Fibroblast of lung (primary cell): ENCODE data around the gene ADGRV1.

Experiments used
- EZH2 ChIP-seq: IDR thresholded peaks from 2 replicates; pipeline ENCODE4 v1.5.1; 2012; ENCODE audit warnings: low read length, control low read depth, mild to moderate bottlenecking; ENCODE audit errors: missing control alignments
- TF ChIP-seq, protein P1 (sequence below), 2 donors: IDR thresholded peaks in 1 of 2; conservative IDR thresholded peaks in 1 of 2; 1 replicate in 1 of 2; 2 replicates in 1 of 2; pipeline ENCODE4 v1.5.1; 2011 to 2012; ENCODE audit warnings: low read length in 2 of 2, control low read depth in 1 of 2, inconsistent platforms in 1 of 2, low read depth in 1 of 2, mild to moderate bottlenecking in 1 of 2

DNA sequence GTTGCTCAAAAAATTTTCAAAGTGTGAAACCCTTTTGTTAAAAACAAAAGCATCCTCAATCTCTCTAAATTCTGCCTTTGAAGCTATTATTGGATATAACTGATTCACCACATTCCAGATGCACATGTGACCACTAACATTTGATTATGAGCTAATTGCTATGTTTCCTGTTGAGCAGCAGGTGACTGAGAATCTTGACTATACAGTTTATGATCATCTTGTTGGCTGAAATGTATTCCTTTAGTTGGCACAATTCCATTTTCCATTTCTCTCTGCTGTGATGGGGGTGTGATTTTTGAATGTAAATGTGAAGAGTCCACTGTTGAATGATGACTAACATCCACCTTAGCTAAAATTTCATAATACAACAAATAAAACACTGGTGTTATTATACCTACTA lies 39.9 kb upstream of the ADGRV1 start:
- TF ChIP-seq, protein P1, sequence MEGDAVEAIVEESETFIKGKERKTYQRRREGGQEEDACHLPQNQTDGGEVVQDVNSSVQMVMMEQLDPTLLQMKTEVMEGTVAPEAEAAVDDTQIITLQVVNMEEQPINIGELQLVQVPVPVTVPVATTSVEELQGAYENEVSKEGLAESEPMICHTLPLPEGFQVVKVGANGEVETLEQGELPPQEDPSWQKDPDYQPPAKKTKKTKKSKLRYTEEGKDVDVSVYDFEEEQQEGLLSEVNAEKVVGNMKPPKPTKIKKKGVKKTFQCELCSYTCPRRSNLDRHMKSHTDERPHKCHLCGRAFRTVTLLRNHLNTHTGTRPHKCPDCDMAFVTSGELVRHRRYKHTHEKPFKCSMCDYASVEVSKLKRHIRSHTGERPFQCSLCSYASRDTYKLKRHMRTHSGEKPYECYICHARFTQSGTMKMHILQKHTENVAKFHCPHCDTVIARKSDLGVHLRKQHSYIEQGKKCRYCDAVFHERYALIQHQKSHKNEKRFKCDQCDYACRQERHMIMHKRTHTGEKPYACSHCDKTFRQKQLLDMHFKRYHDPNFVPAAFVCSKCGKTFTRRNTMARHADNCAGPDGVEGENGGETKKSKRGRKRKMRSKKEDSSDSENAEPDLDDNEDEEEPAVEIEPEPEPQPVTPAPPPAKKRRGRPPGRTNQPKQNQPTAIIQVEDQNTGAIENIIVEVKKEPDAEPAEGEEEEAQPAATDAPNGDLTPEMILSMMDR (conservative IDR thresholded peaks at IDR 0.05 in 1 of 2, IDR thresholded peaks at IDR 0.05 in 1 of 2; ENCODE audit: low read depth in 1 of 2, low read length in 2 of 2) = no peak
- no peak for TF ChIP-seq EZH2
